Left lung (tissue), 10 donors: ENCODE results near the gene SLC19A1. TPM values are rescaled to one million over a fixed set of nuclear protein-coding genes. Genes with fewer than 3 reads are reported as not detected.
A peak's percentile ranks its signal among the peaks of the same experiment; 100 is the strongest.

ENCODE experiments used
- ATAC-seq: fragments of 200-7000 bp; cut with Tn5 transposase; one replicate; pipeline ENCODE4 v1.9.1; 2020; ENCODE audit warnings: moderate library complexity
- DNase-seq, 4 donors: peaks; one replicate each; pipeline ENCODE4 v3.0.0-alpha.2; 2013 to 2020
- H3K27ac ChIP-seq, 2 donors: fragments of 200-600 bp; sonication (generic) in 1 of 2; one replicate each; pipeline versions ENCODE4 v1.5.0 to v1.8.0; 2020 to 2021
- H3K27me3 ChIP-seq, 2 donors: fragments of 200-600 bp; sonication (generic) in 1 of 2; one replicate each; pipeline versions ENCODE4 v1.5.0 to v1.8.0; 2020 to 2021
- H3K36me3 ChIP-seq, 2 donors: fragments of 200-600 bp; sonication (generic) in 1 of 2; one replicate each; pipeline versions ENCODE4 v1.5.0 to v1.8.0; 2020 to 2021
- H3K4me1 ChIP-seq, 2 donors: fragments of 200-600 bp; one replicate each; pipeline ENCODE4 v1.8.0; 2021
- H3K4me3 ChIP-seq, 2 donors: fragments of 200-600 bp; sonication (generic) in 1 of 2; one replicate each; pipeline versions ENCODE4 v1.5.0 to v1.8.0; 2020 to 2021; ENCODE audit warnings: mild to moderate bottlenecking in 1 of 2
- H3K9me3 ChIP-seq, 2 donors: fragments of 200-600 bp; sonication (generic) in 1 of 2; one replicate each; pipeline versions ENCODE4 v1.5.0 to v1.8.0; 2020 to 2021
- CTCF ChIP-seq, 2 donors: fragments of 200-600 bp; sonication (generic) in 1 of 2; IDR thresholded peaks; one replicate each; pipeline versions ENCODE4 v1.5.0 to v1.8.0; 2021; ENCODE audit warnings: antibody characterized with exemption in 2 of 2
- intact Hi-C, 2 donors: fragments of 100-400 bp; cut with DNase I; formaldehyde crosslinking; loops; one replicate each; pipeline versions ENCODE4 v1.11.2 to v1.14.2; 2022
- polyA plus RNA-seq, 6 donors: library from polyadenylated mRNA; unstranded; fragments of 120-200 nt; gene quantifications; one replicate each; pipeline ENCODE4 v1.2.1, GENCODE V29; 2013; ENCODE audit not compliant: insufficient read length in 6 of 6
- total RNA-seq, 2 donors: library from RNA; stranded (reverse); fragmentation: NEBNext Ultra II Directional; extraction: Animal tissue kit (Norgen Biotek cat#: 25700); gene quantifications; one replicate each; pipeline ENCODE4 v1.2.1, GENCODE V29; 2021
- donor health status: DM: no; HTN: yes; CAD: no.
- donor health status: DM: no; HTN: no; CAD: no.

Gene SLC19A1
- total and polyA plus RNA-seq, 8 donors, result 22.4 to 50.4 (median 27.2) TPM

- Histone ChIP-seq H3K9me3 (no peaks in the 10 kb centered on the region), H3K36me3 (no peaks in the 10 kb centered on the region), H3K27ac (no peak overlapping the region), H3K4me3 (no peak overlapping the region), H3K27me3 (peaks cover 0 to 9% of the 10 kb centered on the region in 2 donors), H3K4me1 (peaks cover 0 to 35% of the 10 kb centered on the region in 2 donors)
- ATAC-seq, result no peak
- TF ChIP-seq CTCF (IDR thresholded peaks at IDR 0.05), result no peak
- intact Hi-C loops, result no loop called here
- DNase-seq, result no peak
Observed at GRCh38 chr21:45547545-45547900, 5.3 kb upstream of the SLC19A1 start.

GRCh38 chr21:45546636-45547544 lies 4.7 kb upstream of the SLC19A1 start:
- no peak overlapping the region for H3K4me3 ChIP-seq
- H3K27ac ChIP-seq, result no peak overlapping the region
- no peaks in the 10 kb centered on the region for H3K36me3 ChIP-seq
- no peak for TF ChIP-seq CTCF (IDR thresholded peaks at IDR 0.05)
- peaks cover 0 to 28% of the 10 kb centered on the region in 2 donors for H3K4me1 ChIP-seq
- peaks cover 0 to 9% of the 10 kb centered on the region in 2 donors for H3K27me3 ChIP-seq
- intact Hi-C loops, result no loop called here
- no peak for DNase-seq
- ATAC-seq, result no peak
- no peaks in the 10 kb centered on the region for H3K9me3 ChIP-seq

GRCh38 chr21:45545691-45546531 lies 3.7 kb upstream of the SLC19A1 start:
- Histone ChIP-seq H3K4me3 (no peak overlapping the region), H3K27me3 (peaks cover 0 to 9% of the 10 kb centered on the region in 2 donors), H3K4me1 (peaks cover 0 to 33% of the 10 kb centered on the region in 2 donors), H3K9me3 (no peaks in the 10 kb centered on the region), H3K36me3 (no peaks in the 10 kb centered on the region), H3K27ac (no peak overlapping the region)
- intact Hi-C loops, result no loop called here
- peak in 1 of 4 donors; percentile 69 for DNase-seq
- TF ChIP-seq CTCF (IDR thresholded peaks at IDR 0.05), result no peak
- ATAC-seq, result no peak

GRCh38 chr21:45545236-45545570 lies 3.0 kb upstream of the SLC19A1 start:
- H3K4me1 ChIP-seq, result peaks cover 0 to 36% of the 10 kb centered on the region in 2 donors
- intact Hi-C loops, result no loop called here
- peaks cover 0 to 5% of the 10 kb centered on the region in 2 donors for H3K27me3 ChIP-seq

More at GRCh38 chr21:45545236-45545570, 3.0 kb upstream of the SLC19A1 start:
- ATAC-seq, result no peak
- Histone ChIP-seq H3K36me3 (no peaks in the 10 kb centered on the region), H3K9me3 (no peaks in the 10 kb centered on the region), H3K27ac (no peak overlapping the region), H3K4me3 (no peak overlapping the region)
- no peak for DNase-seq
- no peak for TF ChIP-seq CTCF (IDR thresholded peaks at IDR 0.05)
